ENCODE data around the gene GID4. TPM values are rescaled to one million over a fixed set of nuclear protein-coding genes. Genes with fewer than 3 reads are reported as not detected.
A peak's percentile ranks its signal among the peaks of the same experiment; 100 is the strongest.

Gene GID4
- total RNA-seq, 1 experiment from 2014 or later, result 11.4 TPM

GRCh38 chr17:18028114-18028951 lies 10.9 kb upstream of the GID4 start:
- H3K23me2 ChIP-seq (ENCODE audit: insufficient read length, low read depth, low read length, poor library complexity, severe bottlenecking), result no peaks in the 10 kb centered on the region
- no peak overlapping the region for H3K23ac ChIP-seq (ENCODE audit: insufficient read length, low read depth, low read length)
- no peak overlapping the region for H3K27ac ChIP-seq (ENCODE audit: insufficient read length, low read depth, low read length)
- no peak overlapping the region for H3K9ac ChIP-seq (ENCODE audit: extremely low read depth, insufficient read length, low read length)
- no peak overlapping the region for H2BK5ac ChIP-seq (ENCODE audit: insufficient read length, low read length)
- no peak overlapping the region for H3K18ac ChIP-seq (ENCODE audit: insufficient read length, low read depth, low read length)
- no peak overlapping the region for H3T11ph ChIP-seq (ENCODE audit: low read length)
- Mint-ChIP-seq H3K4me1 (peaks cover 0 to 6% of the 10 kb centered on the region in 2 experiments; a peak in 1 of 4 replicates), H3K9me3 (no peaks in the 10 kb centered on the region), H3K27me3 (ENCODE audit: low read depth) (no peaks in the 10 kb centered on the region), H3K36me3 (ENCODE audit: insufficient read depth in 1 of 3, low read depth in 3 of 3) (peaks cover 0 to 4% (median 0%) of the 10 kb centered on the region in 3 experiments; a peak in 2 of 7 replicates), H3K27ac (peak overlapping the region in 1 of 3 experiments; percentile 73; a peak in 3 of 7 replicates), H3K4me3 (no peak overlapping the region)
- WGBS (ENCODE audit: extremely low coverage, insufficient read length, low lambda C conversion rate), result no CpG with 5 or more reads among the region's 11 CpGs
- H3K9me3 ChIP-seq (ENCODE audit: control insufficient read depth, low read depth, low read length), result no peaks in the 10 kb centered on the region
- H2AFZ ChIP-seq (ENCODE audit: low read length), result no peak overlapping the region
- no peaks in the 10 kb centered on the region for H3K79me1 ChIP-seq (ENCODE audit: insufficient read depth, low read depth, low read length, poor library complexity, severe bottlenecking)
- no peak for TF ChIP-seq CTCF (conservative IDR thresholded peaks at IDR 0.05)
- H4K5ac ChIP-seq (ENCODE audit: insufficient read length, low read depth, low read length), result no peak overlapping the region
- no peaks in the 10 kb centered on the region for H3K79me2 ChIP-seq (ENCODE audit: insufficient read depth, low read length)
- no peaks in the 10 kb centered on the region for H4K20me1 ChIP-seq (ENCODE audit: control insufficient read depth, insufficient read depth, insufficient read length)
- no peak overlapping the region for H2BK12ac ChIP-seq (ENCODE audit: insufficient read length, low read depth, low read length)
- H2BK20ac ChIP-seq (ENCODE audit: low read depth, low read length, poor library complexity, severe bottlenecking), result no peak overlapping the region
- no peak overlapping the region for H3K4ac ChIP-seq (ENCODE audit: low read depth, low read length)
- no peaks in the 10 kb centered on the region for H3K27me3 ChIP-seq (ENCODE audit: insufficient read depth, low read length)
- no peak overlapping the region for H3K4me2 ChIP-seq (ENCODE audit: insufficient read depth, insufficient read length, low read length)
- H4K8ac ChIP-seq (replicated peaks; ENCODE audit: insufficient read length, low read depth, low read length), result no peak overlapping the region
- no peak overlapping the region for H4K91ac ChIP-seq (ENCODE audit: insufficient read length, low read depth, low read length)
- no peak overlapping the region for H3K56ac ChIP-seq (ENCODE audit: insufficient read length, low read depth, low read length)
- H3K4me1 ChIP-seq (ENCODE audit: insufficient read depth, low read length), result no peaks in the 10 kb centered on the region
- no peak for DNase-seq
- no peak overlapping the region for H2AK5ac ChIP-seq (ENCODE audit: insufficient read length, low read length)
- H2BK15ac ChIP-seq (ENCODE audit: low read depth, low read length), result no peak overlapping the region; the same call in 1 of the 2 replicates
- H3K14ac ChIP-seq (ENCODE audit: insufficient read depth, low read length), result no peak overlapping the region
- H2BK120ac ChIP-seq (ENCODE audit: low read depth, low read length, poor library complexity, severe bottlenecking), result no peak overlapping the region
